Sigmoid colon (tissue), 7 donors: Measurements from ENCODE around the gene SLC29A2. TPM values are rescaled to one million over a fixed set of nuclear protein-coding genes. Genes with fewer than 3 reads are reported as not detected.

ENCODE experiments used
- DNase-seq: peaks from one replicate; pipeline ENCODE4 v3.0.0-alpha.2; 2019
- H3K27ac ChIP-seq, 4 donors: fragments of 200-600 bp; sonication (generic); one replicate each; pipeline ENCODE4 v1.5.1; 2016 to 2019; ENCODE audit warnings: mild to moderate bottlenecking in 1 of 4
- H3K27me3 ChIP-seq, 3 donors: fragments of 200-600 bp; sonication (generic); one replicate each; pipeline ENCODE4 v1.5.1; 2019; ENCODE audit warnings: mild to moderate bottlenecking in 1 of 3
- H3K36me3 ChIP-seq, 4 donors: fragments of 200-600 bp; sonication (generic); one replicate each; pipeline ENCODE4 v1.5.1; 2016 to 2019
- H3K4me1 ChIP-seq, 4 donors: fragments of 200-600 bp; sonication (generic); one replicate each; pipeline ENCODE4 v1.5.1; 2017 to 2019
- H3K4me3 ChIP-seq, 4 donors: fragments of 200-600 bp; sonication (generic); one replicate each; pipeline ENCODE4 v1.5.1; 2017 to 2019; ENCODE audit warnings: mild to moderate bottlenecking in 2 of 4, moderate library complexity in 1 of 4
- H3K9me3 ChIP-seq, 4 donors: fragments of 200-600 bp in 3 of 4; sonication (generic) in 3 of 4; one replicate each; pipeline versions ENCODE4 v1.5.1 to v1.6.1; 2013 to 2019
- EP300 ChIP-seq, 4 donors: sonication (generic); formaldehyde crosslinking; IDR thresholded peaks; one replicate each; pipeline ENCODE4 v1.6.1; 2017; ENCODE audit warnings: antibody characterized with exemption in 4 of 4
- POLR2A ChIP-seq, 2 donors: fragments of 450-650 bp; IDR thresholded peaks; one replicate each; pipeline ENCODE4 v1.6.1; 2016; ENCODE audit warnings: antibody characterized with exemption in 2 of 2, mild to moderate bottlenecking in 2 of 2, moderate library complexity in 2 of 2
- POLR2AphosphoS5 ChIP-seq, 4 donors: sonication (generic); formaldehyde crosslinking; IDR thresholded peaks; one replicate each; pipeline ENCODE4 v1.6.1; 2017; ENCODE audit warnings: antibody characterized with exemption in 4 of 4
- WGBS, 2 donors: extraction: QIAGEN DNeasy Blood & Tissue Kit; methylation state at CpG; one replicate each; pipeline ENCODE4 v1.1.7; 2013; 5-methylcytosine and 5-hydroxymethylcytosine counted together
- intact Hi-C: fragments of 100-400 bp; cut with DNase I; formaldehyde crosslinking; loops from one replicate; pipeline ENCODE4 v1.15.1; 2023
- polyA plus RNA-seq, 3 donors: library from polyadenylated mRNA; stranded (reverse); fragments of 200-250 nt; gene quantifications; one replicate each; pipeline ENCODE4 v1.2.3, GENCODE V29; 2013
- total RNA-seq, 4 donors: library from RNA; depleted of rRNA; stranded (reverse); fragments of >200 nt; gene quantifications; one replicate each; pipeline ENCODE4 v1.1.0, GENCODE V29; 2016
- TF ChIP-seq, protein P1 (sequence below), 4 experiments: fragments of 450-650 bp in 3 of 4; fragments of 200-600 bp in 1 of 4; IDR thresholded peaks; one replicate each; pipeline ENCODE4 v1.5.1; 2016 to 2019; ENCODE audit warnings: antibody characterized with exemption in 4 of 4, mild to moderate bottlenecking in 3 of 4, moderate library complexity in 2 of 4
- donor health status: healthy with polysubstance abuse.
- donor health status: Bipolar disorder and iron deficiency.
- donor health status: healthy.

The SLC29A2 gene
- total and polyA plus RNA-seq, 7 donors = 0.41 to 28.0 (median 0.99) TPM

GRCh38 chr11:66417000-66417399 is 45.4 kb upstream of the SLC29A2 start:
- peak overlapping the region in 2 of 4 donors; percentile 39 to 96 for H3K27ac ChIP-seq
- intact Hi-C loops = no loop called here

GRCh38 chr11:66415423-66415822 is 43.9 kb upstream of the SLC29A2 start:
- H3K4me3 ChIP-seq = no peak overlapping the region
- H3K4me1 ChIP-seq = peaks cover 0 to 82% (median 73%) of the 10 kb centered on the region in 4 donors
- no peaks in the 10 kb centered on the region for H3K27me3 ChIP-seq
- no peaks in the 10 kb centered on the region for H3K9me3 ChIP-seq
- intact Hi-C loops = no loop called here
- DNase-seq = no peak
- TF ChIP-seq POLR2A (IDR thresholded peaks at IDR 0.05) (no peak), EP300 (IDR thresholded peaks at IDR 0.05) (no peak), POLR2AphosphoS5 (IDR thresholded peaks at IDR 0.05) (no peak)
- TF ChIP-seq, protein P1, sequence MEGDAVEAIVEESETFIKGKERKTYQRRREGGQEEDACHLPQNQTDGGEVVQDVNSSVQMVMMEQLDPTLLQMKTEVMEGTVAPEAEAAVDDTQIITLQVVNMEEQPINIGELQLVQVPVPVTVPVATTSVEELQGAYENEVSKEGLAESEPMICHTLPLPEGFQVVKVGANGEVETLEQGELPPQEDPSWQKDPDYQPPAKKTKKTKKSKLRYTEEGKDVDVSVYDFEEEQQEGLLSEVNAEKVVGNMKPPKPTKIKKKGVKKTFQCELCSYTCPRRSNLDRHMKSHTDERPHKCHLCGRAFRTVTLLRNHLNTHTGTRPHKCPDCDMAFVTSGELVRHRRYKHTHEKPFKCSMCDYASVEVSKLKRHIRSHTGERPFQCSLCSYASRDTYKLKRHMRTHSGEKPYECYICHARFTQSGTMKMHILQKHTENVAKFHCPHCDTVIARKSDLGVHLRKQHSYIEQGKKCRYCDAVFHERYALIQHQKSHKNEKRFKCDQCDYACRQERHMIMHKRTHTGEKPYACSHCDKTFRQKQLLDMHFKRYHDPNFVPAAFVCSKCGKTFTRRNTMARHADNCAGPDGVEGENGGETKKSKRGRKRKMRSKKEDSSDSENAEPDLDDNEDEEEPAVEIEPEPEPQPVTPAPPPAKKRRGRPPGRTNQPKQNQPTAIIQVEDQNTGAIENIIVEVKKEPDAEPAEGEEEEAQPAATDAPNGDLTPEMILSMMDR (IDR thresholded peaks at IDR 0.05) = no peak
- peak overlapping the region in 1 of 4 donors; percentile 96 for H3K27ac ChIP-seq
- WGBS, 2 donors = 46 to 52% methylated on average over 2 of the region's 2 CpGs
- H3K36me3 ChIP-seq = no peaks in the 10 kb centered on the region

More at GRCh38 chr11:66417000-66417399, 45.4 kb upstream of the SLC29A2 start:
- H3K36me3 ChIP-seq = peaks cover 0 to under 1% (median 0%) of the 10 kb centered on the region in 4 donors
- 72 to 74% methylated on average over 11 of the region's 11 CpGs for WGBS, 2 donors
- H3K9me3 ChIP-seq = no peaks in the 10 kb centered on the region
- no peak for DNase-seq
- H3K4me1 ChIP-seq = peaks cover 0 to 77% (median 69%) of the 10 kb centered on the region in 4 donors
- TF ChIP-seq EP300 (IDR thresholded peaks at IDR 0.05) = no peak
- TF ChIP-seq POLR2A (IDR thresholded peaks at IDR 0.05) = no peak
- no peak for TF ChIP-seq POLR2AphosphoS5 (IDR thresholded peaks at IDR 0.05)
- TF ChIP-seq, protein P1 (IDR thresholded peaks at IDR 0.05) = no peak
- H3K27me3 ChIP-seq = no peaks in the 10 kb centered on the region
- H3K4me3 ChIP-seq = no peak overlapping the region

DNA sequence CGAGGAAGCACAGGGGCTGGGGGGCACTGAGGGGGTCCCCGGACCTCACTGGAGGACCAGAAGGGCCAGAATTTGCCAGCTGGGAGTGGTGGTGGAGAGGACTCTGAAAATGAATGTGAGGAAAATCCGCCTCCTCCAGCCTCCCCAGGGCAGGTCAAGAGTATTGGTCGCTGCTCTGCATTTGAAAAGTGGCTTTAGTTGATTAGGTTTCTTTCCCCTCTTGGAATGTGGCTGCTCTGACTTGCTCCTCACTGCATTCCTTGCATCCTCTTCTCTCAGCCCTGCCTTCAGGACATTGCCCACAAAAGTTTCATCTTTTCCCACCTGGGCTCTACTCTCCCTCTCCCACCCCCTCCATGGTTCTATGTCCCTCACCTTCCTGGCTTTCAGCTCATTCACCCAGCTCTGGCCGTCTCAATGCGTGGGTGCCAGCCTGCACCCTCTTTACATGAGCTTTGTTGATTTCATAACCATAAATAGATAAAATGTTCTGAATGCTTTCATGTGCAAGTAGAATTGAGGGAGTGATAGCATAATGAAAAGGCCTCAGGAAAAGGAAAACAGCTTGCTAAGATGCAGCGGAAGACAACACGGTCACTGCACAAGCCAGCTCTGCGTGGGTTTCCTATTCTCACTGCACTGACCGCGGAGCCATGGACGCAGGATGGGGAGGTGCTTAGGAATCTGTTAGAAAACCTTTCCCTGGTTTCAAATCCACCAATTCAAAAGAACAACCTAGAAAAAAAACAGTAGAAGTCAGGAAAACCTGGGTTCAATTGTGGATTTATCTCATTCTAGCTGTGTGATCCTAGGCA is 42.8 kb upstream of the SLC29A2 start:
- TF ChIP-seq POLR2A (IDR thresholded peaks at IDR 0.05) (no peak), POLR2AphosphoS5 (IDR thresholded peaks at IDR 0.05) (no peak), EP300 (IDR thresholded peaks at IDR 0.05) (no peak)
- TF ChIP-seq, protein P1 (IDR thresholded peaks at IDR 0.05) = no peak
- WGBS, 2 donors = 58 to 62% methylated on average over 12 of the region's 12 CpGs
- Histone ChIP-seq H3K4me1 (peaks cover 0 to 82% (median 73%) of the 10 kb centered on the region in 4 donors), H3K27ac (peak overlapping the region in 2 of 4 donors; percentile 40 to 96), H3K4me3 (no peak overlapping the region), H3K36me3 (no peaks in the 10 kb centered on the region), H3K27me3 (no peaks in the 10 kb centered on the region), H3K9me3 (no peaks in the 10 kb centered on the region)
- intact Hi-C loops = no loop called here
- DNase-seq = no peak

DNA sequence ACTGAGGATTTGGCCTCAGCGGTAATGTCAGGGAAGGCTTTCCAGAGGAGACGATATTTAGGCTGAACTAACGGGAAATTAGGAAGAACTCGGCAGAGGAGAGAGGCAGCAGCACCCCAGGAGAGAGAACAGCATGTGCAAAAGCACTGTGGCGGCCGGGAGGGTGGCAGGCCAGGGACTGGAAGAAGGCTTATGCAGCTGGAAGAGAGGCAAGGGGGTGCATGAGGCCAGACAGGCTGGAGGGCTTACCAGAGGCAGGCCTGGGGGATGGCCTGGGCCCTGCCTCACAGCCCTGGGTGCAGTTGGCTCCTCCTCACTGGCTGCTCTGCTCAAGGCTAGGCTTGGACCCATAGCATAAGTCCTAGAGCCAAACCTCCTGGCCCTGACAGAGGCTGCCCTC is 41.6 kb upstream of the SLC29A2 start:
- 83 to 84% methylated on average over 6 of the region's 6 CpGs for WGBS, 2 donors
- Histone ChIP-seq H3K9me3 (no peaks in the 10 kb centered on the region), H3K27me3 (no peaks in the 10 kb centered on the region), H3K27ac (peak overlapping the region in 2 of 4 donors; percentile 85 to 96), H3K36me3 (no peaks in the 10 kb centered on the region), H3K4me1 (peaks cover 0 to 80% (median 69%) of the 10 kb centered on the region in 4 donors), H3K4me3 (no peak overlapping the region)
- intact Hi-C loops = no loop called here
- no peak for DNase-seq
- TF ChIP-seq POLR2A (IDR thresholded peaks at IDR 0.05) (no peak), POLR2AphosphoS5 (IDR thresholded peaks at IDR 0.05) (no peak), EP300 (IDR thresholded peaks at IDR 0.05) (no peak)
- TF ChIP-seq, protein P1 (IDR thresholded peaks at IDR 0.05) = no peak
